Ishikawa (cell line): ENCODE measurements around the gene MRPL1.

Experiments used
- TEAD4 ChIP-seq: IDR thresholded peaks from 2 replicates; pipeline ENCODE4 v1.6.1; 2012
- TF ChIP-seq, protein P1 (sequence below): IDR thresholded peaks from 2 replicates; pipeline ENCODE4 v1.6.1; 2012

GRCh38 chr4:77917075-77917474, 54.4 kb downstream of the MRPL1 start:
- no peak for TF ChIP-seq TEAD4
- TF ChIP-seq, protein P1, sequence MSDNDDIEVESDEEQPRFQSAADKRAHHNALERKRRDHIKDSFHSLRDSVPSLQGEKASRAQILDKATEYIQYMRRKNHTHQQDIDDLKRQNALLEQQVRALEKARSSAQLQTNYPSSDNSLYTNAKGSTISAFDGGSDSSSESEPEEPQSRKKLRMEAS = no peak
